ENCODE data around the gene RAP1B.

GRCh38 chr12:68587448-68587873 lies 23.2 kb upstream of the RAP1B start:
- TF ChIP-seq SMC3 (conservative IDR thresholded peaks at IDR 0.05; ENCODE audit: insufficient read depth, low read depth, low read length) (no peak), ZNF766 (CRISPR knock-in tag; conservative IDR thresholded peaks at IDR 0.05) (no peak), BHLHE40 (IDR thresholded peaks at IDR 0.05; ENCODE audit: low read length) (no peak), ZC3H11A (IDR thresholded peaks at IDR 0.05; ENCODE audit: low read depth, low read length) (no peak), MAX (CRISPR knock-in tag; IDR thresholded peaks at IDR 0.05) (no peak), ZNF263 (CRISPR knock-in tag; IDR thresholded peaks at IDR 0.05; ENCODE audit: borderline replicate concordance) (no peak), PHF20 (IDR thresholded peaks at IDR 0.05; ENCODE audit: partially characterized antibody) (no peak), CTCF (IDR thresholded peaks at IDR 0.05 in 2 of 3, conservative IDR thresholded peaks at IDR 0.05 in 1 of 3; ENCODE audit: insufficient read depth in 2 of 3, low read depth in 1 of 3, low read length in 3 of 3) (no peak), HDGF (IDR thresholded peaks at IDR 0.05) (no peak), ZNF3 (CRISPR knock-in tag; IDR thresholded peaks at IDR 0.05) (no peak)

Data from K562 (cell line).